HepG2 (cell line): ENCODE measurements around the gene COMP. TPM values are rescaled to one million over a fixed set of nuclear protein-coding genes. Genes with fewer than 3 reads are reported as not detected.

Source experiments
- ATAC-seq: fragments of 200-7000 bp; cut with Tn5 transposase; 3 replicates; pipeline ENCODE4 v1.9.1; 2020; ENCODE audit warnings: mild to moderate bottlenecking, moderate library complexity
- BruUV-seq: library from RNA; stranded (reverse); fragments of 400-500 nt; replicated peaks from 2 replicates; lab custom pipeline; 2021; lab: Mats Ljungman, UMichigan
- CTCF ChIA-PET: fragments of 300-600 bp; formaldehyde crosslinking; extraction: SDS; loops from one replicate; lab custom pipeline; 2021; ENCODE audit warnings: low total read pairs, inconsistent platforms, low intra/inter-chr PET ratio; lab: Yijun Ruan, JAX
- POLR2A ChIA-PET: fragments of 350-600 bp; sonication (Branson Sonifier 250); formaldehyde crosslinking; loops from one replicate; lab custom pipeline; 2020; ENCODE audit warnings: antibody characterized with exemption, inconsistent platforms; lab: Yijun Ruan, JAX
- DNase-seq: peaks from one replicate; pipeline ENCODE4 v3.0.0-alpha.2; 2015; ENCODE audit warnings: low spot score
- FAIRE-seq: peaks from 3 replicates; lab custom pipeline; 2011; peaks lifted over from hg19 to GRCh38; lab: Jason Lieb, UNC
- H2AFZ ChIP-seq: one replicate; pipeline ENCODE4 v1.6.1; 2011; ENCODE audit warnings: low read length, inconsistent platforms
- H3K27ac ChIP-seq: fragments of 300-600 bp; 3 replicates; pipeline ENCODE4 v1.8.0; 2011; ENCODE audit warnings: mixed run types, mild to moderate bottlenecking, mixed read lengths, low read length, inconsistent platforms; ENCODE audit not compliant: insufficient read depth; ENCODE audit errors: extremely low read length
- H3K27me3 ChIP-seq, 2 experiments: fragments of 200-600 bp in 1 of 2; 2 replicates in 1 of 2; 3 replicates in 1 of 2; pipeline versions ENCODE4 v1.6.0 to v1.8.0; 2011; ENCODE audit warnings: low read length in 2 of 2, mild to moderate bottlenecking in 2 of 2, moderate library complexity in 2 of 2, inconsistent platforms in 1 of 2; ENCODE audit not compliant: insufficient read depth in 2 of 2, control insufficient read depth in 1 of 2
- H3K36me3 ChIP-seq, 2 experiments: fragments of 200-600 bp in 1 of 2; replicated peaks in 1 of 2; 2 replicates in 1 of 2; 3 replicates in 1 of 2; pipeline versions ENCODE4 v1.5.1 to v1.8.0; 2011; ENCODE audit warnings: low read length in 2 of 2, inconsistent platforms in 1 of 2; ENCODE audit not compliant: insufficient read depth in 2 of 2, control insufficient read depth in 1 of 2
- H3K4me1 ChIP-seq: 2 replicates; pipeline ENCODE4 v1.5.1; 2012; ENCODE audit warnings: low read length, inconsistent platforms; ENCODE audit not compliant: insufficient read depth
- H3K4me2 ChIP-seq: 2 replicates; pipeline ENCODE4 v1.6.0; 2011; ENCODE audit warnings: low read depth, low read length, inconsistent platforms
- H3K4me3 ChIP-seq, 3 experiments: fragments of 200-600 bp in 1 of 3; sonication (generic), shearing (Covaris generic) in 1 of 3; replicated peaks in 1 of 3; 2 replicates each; pipeline ENCODE4 v1.5.1; 2011 to 2016; ENCODE audit warnings: low read length in 3 of 3, inconsistent platforms in 2 of 3, low read depth in 2 of 3, mild to moderate bottlenecking in 2 of 3, control low read depth in 1 of 3, mixed read lengths in 1 of 3; ENCODE audit not compliant: insufficient read depth in 1 of 3
- H3K79me2 ChIP-seq: one replicate; pipeline ENCODE4 v1.6.1; 2011; ENCODE audit warnings: low read length, inconsistent platforms; ENCODE audit not compliant: insufficient read depth
- H3K9ac ChIP-seq: 2 replicates; pipeline ENCODE4 v1.6.0; 2011; ENCODE audit warnings: mild to moderate bottlenecking, low read depth, low read length, inconsistent platforms; ENCODE audit not compliant: insufficient read depth
- H3K9me3 ChIP-seq: 2 replicates; pipeline ENCODE4 v1.5.1; 2012; ENCODE audit warnings: mild to moderate bottlenecking, low read length
- H4K20me1 ChIP-seq: 2 replicates; pipeline ENCODE4 v1.6.0; 2011; ENCODE audit warnings: inconsistent platforms, mild to moderate bottlenecking, low read length, moderate library complexity; ENCODE audit not compliant: insufficient read depth
- AHR ChIP-seq: IDR thresholded peaks from 2 replicates; pipeline ENCODE4 v1.6.1; 2018; ENCODE audit warnings: missing genetic modification reagents, missing compliant biosample characterization
- CSRNP1 ChIP-seq: sonication (generic); formaldehyde crosslinking; IDR thresholded peaks from 2 replicates; pipeline ENCODE4 v1.8.1; 2023; ENCODE audit warnings: mild to moderate bottlenecking, missing genetic modification reagents
- SMYD3 ChIP-seq: sonication (generic); formaldehyde crosslinking; IDR thresholded peaks from 2 replicates; pipeline ENCODE4 v1.8.1; 2023; ENCODE audit warnings: mild to moderate bottlenecking, missing genetic modification reagents
- SYNCRIP ChIP-seq: fragments of 200-400 bp; formaldehyde crosslinking; IDR thresholded peaks from 2 replicates; pipeline ENCODE4 v1.6.1; 2018; ENCODE audit warnings: mild to moderate bottlenecking, low read depth, low read length; ENCODE audit not compliant: insufficient read depth
- TIGD3 ChIP-seq: sonication (generic); formaldehyde crosslinking; IDR thresholded peaks from 2 replicates; pipeline ENCODE4 v1.5.1; 2020; ENCODE audit warnings: mild to moderate bottlenecking, missing genetic modification reagents, borderline replicate concordance
- XBP1 ChIP-seq: sonication (generic); formaldehyde crosslinking; IDR thresholded peaks from 2 replicates; pipeline ENCODE4 v1.5.0; 2020; ENCODE audit warnings: missing genetic modification reagents
- ZBTB14 ChIP-seq: sonication (generic); formaldehyde crosslinking; IDR thresholded peaks from 2 replicates; pipeline ENCODE4 v1.4.0; 2020; ENCODE audit warnings: missing genetic modification reagents
- ZNF512B ChIP-seq: sonication (generic); formaldehyde crosslinking; IDR thresholded peaks from 2 replicates; pipeline ENCODE4 v1.5.1; 2020; ENCODE audit warnings: missing genetic modification reagents, mild to moderate bottlenecking, borderline replicate concordance
- ZNF629 ChIP-seq: sonication (generic); formaldehyde crosslinking; conservative IDR thresholded peaks from 2 replicates; pipeline ENCODE4 v1.5.0; 2020; ENCODE audit warnings: missing genetic modification reagents
- ZNF75D ChIP-seq: sonication (generic); formaldehyde crosslinking; IDR thresholded peaks from 2 replicates; pipeline ENCODE4 v1.8.1; 2023; ENCODE audit warnings: missing genetic modification reagents, mild to moderate bottlenecking, borderline replicate concordance
- WGBS: methylation state at CpG from one replicate; pipeline ENCODE4 v1.1.6; 2017; ENCODE audit warnings: low lambda C conversion rate; 5-methylcytosine and 5-hydroxymethylcytosine counted together
- in situ Hi-C: cut with HindIII; loops from 2 replicates; pipeline ENCODE4 v1.10.0; 2017; ENCODE audit warnings: low pct_unique_long_range_greater_than_20kb; ENCODE audit not compliant: extremely low pct_ligation_motif_present
- intact Hi-C: fragments of 100-400 bp; cut with micrococcal nuclease; formaldehyde crosslinking; loops from one replicate; pipeline ENCODE4 v1.10.0; 2022; ENCODE audit not compliant: unreplicated experiment
- polyA plus RNA-seq, 8 experiments: library from polyadenylated mRNA; depleted of rRNA in 3 of 8; stranded (reverse) in 7 of 8; unstranded in 1 of 8; fragments of >200 nt; fragmentation: Illumina TruSeq in 4 of 8; extraction: Trizol in 4 of 8; gene quantifications; 2 replicates each; pipeline versions ENCODE4 v1.2.1 to v1.2.3, GENCODE V29; 2011 to 2016; ENCODE audit warnings: low read depth in 4 of 8, missing spikeins in 1 of 8, mixed read lengths in 1 of 8; ENCODE audit not compliant: insufficient read depth in 1 of 8
- total RNA-seq, 5 experiments: library from RNA; depleted of rRNA; stranded (reverse); fragments of >200 nt; fragmentation: Illumina TruSeq; extraction: Trizol; gene quantifications; 2 replicates each; pipeline ENCODE4 v1.2.3, GENCODE V29; 2016; ENCODE audit warnings: low read depth in 1 of 5

COMP gene
- total and polyA plus RNA-seq, 2 of the 13 experiments (the other 11 are each of a cell fraction or from before 2014, with no cell fraction given), result 0.04 to 0.13 TPM

- H3K27me3 ChIP-seq, result peaks cover 14 to 68% of the 10 kb centered on the region in 2 experiments
- in situ Hi-C loops (loop anchor here (5.0 kb wide), 1 partner anchor 54 kb away; no protein-coding TSS in a partner anchor), intact Hi-C loops (no loop called here)
- FAIRE-seq, result no peak
- 55% methylated on average over 33 of the region's 68 CpGs for WGBS
- BruUV-seq, result no TSS peak
- POLR2A ChIA-PET, result no interaction called here
- no peak overlapping the region for H3K9ac ChIP-seq
- no peak overlapping the region for H3K27ac ChIP-seq
- no peak overlapping the region for H3K4me2 ChIP-seq
- no peaks in the 10 kb centered on the region for H3K9me3 ChIP-seq
- H3K4me3 ChIP-seq, result no peak overlapping the region
- no peak for ATAC-seq
- CTCF ChIA-PET, result no interaction called here
- H4K20me1 ChIP-seq, result no peaks in the 10 kb centered on the region
- no peak overlapping the region for H2AFZ ChIP-seq
- no peak for DNase-seq
- peaks cover 28% of the 10 kb centered on the region; the same call in 1 of the 2 replicates for H3K4me1 ChIP-seq
- no peak for TF ChIP-seq XBP1 (CRISPR knock-in tag)
- TF ChIP-seq SYNCRIP, result no peak
- no peak for TF ChIP-seq TIGD3 (CRISPR knock-in tag)
- no peak for TF ChIP-seq ZNF75D
- no peak for TF ChIP-seq SMYD3 (CRISPR knock-in tag)
- TF ChIP-seq ZNF512B, result no peak
- no peak for TF ChIP-seq CSRNP1 (CRISPR knock-in tag)
- TF ChIP-seq ZNF629 (CRISPR knock-in tag), result no peak
- no peak for TF ChIP-seq ZBTB14 (CRISPR knock-in tag)
- TF ChIP-seq AHR (CRISPR knock-in tag), result no peak
- TF ChIP-seq, all 625 proteins: peak for 0
- no peaks in the 10 kb centered on the region for H3K79me2 ChIP-seq
- H3K36me3 ChIP-seq, result no peaks in the 10 kb centered on the region
Measured at GRCh38 chr19:18788529-18789421, 2.3 kb downstream of the COMP start.
